ENCODE results near the gene BRCC3. TPM values are rescaled to one million over a fixed set of nuclear protein-coding genes. Genes with fewer than 3 reads are reported as not detected.
A peak's percentile ranks its signal among the peaks of the same experiment; 100 is the strongest.

BRCC3 gene
- total and polyA plus RNA-seq, 2 donors (not counting 3 experiments of a cell fraction or from before 2014, with no cell fraction given): 12.4 to 25.5 TPM

GRCh38 chrX:155028129-155028528, 43.2 kb upstream of the BRCC3 start:
- dilution Hi-C loops (cut with MboI; ENCODE audit: extremely low pct_ligation_motif_present, low sequenced_read_pairs) (no loop called here), intact Hi-C loops (cut with micrococcal nuclease) (loop anchor here (5.0 kb wide), 1 partner anchor 189 kb away; the partner anchor contains the start of gene VBP1)
- Histone ChIP-seq H3K9ac (replicated peaks; ENCODE audit: extremely low read depth, insufficient read depth, low read length) (peak overlapping the region; percentile 95), H3K4me2 (ENCODE audit: insufficient read depth, low read length) (peak overlapping the region; percentile 91), H3K36me3 (ENCODE audit: control insufficient read depth in 2 of 2, extremely low read depth in 1 of 2, insufficient read depth in 2 of 2, low read length in 2 of 2) (no peaks in the 10 kb centered on the region), H3K4me3 (replicated peaks in 1 of 3; ENCODE audit: insufficient read depth in 1 of 3, low read depth in 1 of 3, low read length in 3 of 3) (peak overlapping the region in 1 of 3 experiments; percentile 96), H3K79me2 (ENCODE audit: control insufficient read depth, insufficient read depth, low read length) (peaks cover 10% of the 10 kb centered on the region), H3K27me3 (ENCODE audit: control insufficient read depth in 2 of 2, insufficient read depth in 2 of 2, low read length in 2 of 2) (no peaks in the 10 kb centered on the region), H3K4me1 (ENCODE audit: control insufficient read depth, extremely low read depth, insufficient read depth, low read length) (no peaks in the 10 kb centered on the region), H3K27ac (ENCODE audit: insufficient read depth, low read depth, low read length) (no peak overlapping the region), H3K9me3 (replicated peaks; ENCODE audit: control insufficient read depth, insufficient read depth, low read length) (no peaks in the 10 kb centered on the region), H3K9me1 (replicated peaks; ENCODE audit: control insufficient read depth, extremely low read depth, insufficient read depth, low read length) (no peaks in the 10 kb centered on the region), H4K20me1 (replicated peaks; ENCODE audit: control insufficient read depth, extremely low read depth, insufficient read depth, low read length) (no peaks in the 10 kb centered on the region), H2AFZ (ENCODE audit: low read depth, low read length) (no peak overlapping the region)
- TF ChIP-seq GATA2 (IDR thresholded peaks at IDR 0.05; ENCODE audit: insufficient read depth, insufficient read length, low read depth, low read length): no peak
- no peak for TF ChIP-seq FOS (IDR thresholded peaks at IDR 0.05; ENCODE audit: borderline replicate concordance, insufficient read depth, low read length)
- no peak for TF ChIP-seq POLR2AphosphoS5 (IDR thresholded peaks at IDR 0.05; ENCODE audit: insufficient read depth, low read depth, low read length)
- TF ChIP-seq MYC (IDR thresholded peaks at IDR 0.05; ENCODE audit: low read depth, low read length): no peak
- TF ChIP-seq MAX (IDR thresholded peaks at IDR 0.05; ENCODE audit: insufficient read depth, insufficient read length): no peak
- no peak for TF ChIP-seq CTCF (IDR thresholded peaks at IDR 0.05; ENCODE audit: extremely low read depth in 1 of 2, insufficient read depth in 1 of 2, low read depth in 1 of 2, low read length in 2 of 2)
- no peak for TF ChIP-seq EZH2 (IDR thresholded peaks at IDR 0.05; ENCODE audit: borderline replicate concordance, low read depth, low read length, severe bottlenecking)
- no peak for TF ChIP-seq POLR2A (IDR thresholded peaks at IDR 0.05; ENCODE audit: low read depth, low read length)
- TF ChIP-seq JUN (IDR thresholded peaks at IDR 0.05; ENCODE audit: borderline replicate concordance, insufficient read depth, insufficient read length, low read depth): no peak
- BruUV-seq (replicated peaks): no TSS peak
- peak; percentile 1 for DNase-seq (ENCODE audit: low read depth, low spot score)
- FAIRE-seq: no peak
- POLR2A ChIA-PET: no interaction called here
- CTCF ChIA-PET: interaction anchor here (1.0 kb wide), 1 partner anchor 21 kb away, joined by 3 read pairs; no protein-coding TSS in a partner anchor

Data from endothelial cell of umbilical vein (primary cell).